ENCODE results near the gene SBF1. TPM values are rescaled to one million over a fixed set of nuclear protein-coding genes. Genes with fewer than 3 reads are reported as not detected.

The SBF1 gene
- total and polyA plus RNA-seq, 7 donors: 13.8 to 67.3 (median 23.2) TPM

- Histone ChIP-seq H3K36me3 (peaks cover 36 to 44% (median 42%) of the 10 kb centered on the region in 4 donors), H3K9me3 (no peaks in the 10 kb centered on the region), H3K27me3 (no peaks in the 10 kb centered on the region), H3K4me1 (peaks cover 0 to 49% (median 47%) of the 10 kb centered on the region in 4 donors), H3K27ac (no peak overlapping the region), H3K4me3 (no peak overlapping the region)
- DNase-seq: no peak
- no peak for TF ChIP-seq CTCF (IDR thresholded peaks at IDR 0.05)
- intact Hi-C loops (cut with DNase I): no loop called here
- 81 to 87% methylated on average over 8 of the region's 8 CpGs for WGBS, 2 donors
Measured at GRCh38 chr22:50468626-50469025, 6.2 kb downstream of the SBF1 start.

GRCh38 chr22:50467773-50468440 is 6.9 kb downstream of the SBF1 start:
- no peak overlapping the region for H3K27ac ChIP-seq
- 82 to 90% methylated on average over 22 of the region's 22 CpGs for WGBS, 2 donors
- intact Hi-C loops (cut with DNase I): no loop called here
- no peak overlapping the region for H3K4me3 ChIP-seq
- H3K4me1 ChIP-seq: peaks cover 0 to 42% (median 40%) of the 10 kb centered on the region in 4 donors
- no peak for TF ChIP-seq EP300 (IDR thresholded peaks at IDR 0.05)
- no peak for TF ChIP-seq POLR2A (IDR thresholded peaks at IDR 0.05)
- TF ChIP-seq POLR2AphosphoS5 (IDR thresholded peaks at IDR 0.05): no peak
- no peak for TF ChIP-seq CTCF (IDR thresholded peaks at IDR 0.05)
- no peaks in the 10 kb centered on the region for H3K9me3 ChIP-seq
- no peak for DNase-seq
- peaks cover 43 to 51% (median 49%) of the 10 kb centered on the region in 4 donors for H3K36me3 ChIP-seq
- no peaks in the 10 kb centered on the region for H3K27me3 ChIP-seq

GRCh38 chr22:50467341-50467740 is 7.5 kb downstream of the SBF1 start:
- peaks cover 48 to 56% (median 55%) of the 10 kb centered on the region in 4 donors for H3K36me3 ChIP-seq
- intact Hi-C loops (cut with DNase I): no loop called here
- no peak overlapping the region for H3K27ac ChIP-seq
- no peaks in the 10 kb centered on the region for H3K9me3 ChIP-seq
- no peak for DNase-seq
- no peaks in the 10 kb centered on the region for H3K27me3 ChIP-seq
- WGBS, 2 donors: 81 to 95% methylated on average over 24 of the region's 24 CpGs
- no peak overlapping the region for H3K4me3 ChIP-seq
- TF ChIP-seq POLR2AphosphoS5 (IDR thresholded peaks at IDR 0.05): no peak
- no peak for TF ChIP-seq EP300 (IDR thresholded peaks at IDR 0.05)
- TF ChIP-seq POLR2A (IDR thresholded peaks at IDR 0.05): no peak
- no peak for TF ChIP-seq CTCF (IDR thresholded peaks at IDR 0.05)
- H3K4me1 ChIP-seq: peaks cover 0 to 36% (median 34%) of the 10 kb centered on the region in 4 donors

- H3K4me3 ChIP-seq: no peak overlapping the region
- DNase-seq: no peak
- no peaks in the 10 kb centered on the region for H3K9me3 ChIP-seq
- H3K27me3 ChIP-seq: no peaks in the 10 kb centered on the region
- intact Hi-C loops (cut with DNase I): no loop called here
- H3K4me1 ChIP-seq: peaks cover 0 to 16% (median 13%) of the 10 kb centered on the region in 4 donors
- no peak overlapping the region for H3K27ac ChIP-seq
- H3K36me3 ChIP-seq: peaks cover 65 to 76% (median 75%) of the 10 kb centered on the region in 4 donors
- 92 to 94% methylated on average over 30 of the region's 30 CpGs for WGBS, 2 donors
- TF ChIP-seq CTCF (IDR thresholded peaks at IDR 0.05) (no peak), POLR2AphosphoS5 (IDR thresholded peaks at IDR 0.05) (no peak), POLR2A (IDR thresholded peaks at IDR 0.05) (no peak), EP300 (IDR thresholded peaks at IDR 0.05) (no peak)
Measured at GRCh38 chr22:50465066-50465930, 9.5 kb downstream of the SBF1 start.

Data from sigmoid colon (tissue), 7 donors.